CD4-positive, CD25-positive, alpha-beta regulatory T cell (primary cell): ENCODE data around the gene DSP. TPM values are rescaled to one million over a fixed set of nuclear protein-coding genes. Genes with fewer than 3 reads are reported as not detected.

Experiments used
- ATAC-seq, 2 donors: fragments of 150-1000 bp; cut with Tn5 transposase; one replicate each; pipeline ENCODE4 v1.10.0; 2021; ENCODE audit warnings: low read depth in 2 of 2, moderate number of reproducible peaks in 2 of 2, moderate library complexity in 1 of 2
- DNase-seq, 3 donors: peaks; one replicate each; pipeline versions ENCODE4 v3.0.0 to v3.0.0-alpha.2; 2012 to 2022; ENCODE audit warnings: mixed read lengths in 1 of 3
- H3K27ac ChIP-seq: one replicate; pipeline ENCODE4 v1.7.0; 2013; ENCODE audit warnings: mild to moderate bottlenecking, low read length; ENCODE audit not compliant: insufficient read depth, poor library complexity, severe bottlenecking
- H3K27me3 ChIP-seq: one replicate; pipeline ENCODE4 v1.7.0; 2013; ENCODE audit warnings: low read length; ENCODE audit not compliant: control insufficient read depth, insufficient read depth
- H3K36me3 ChIP-seq: one replicate; pipeline ENCODE4 v1.7.0; 2013; ENCODE audit warnings: mild to moderate bottlenecking, low read length, moderate library complexity; ENCODE audit not compliant: control insufficient read depth, insufficient read depth
- H3K4me1 ChIP-seq: 2 replicates; pipeline ENCODE4 v1.7.0; 2013; ENCODE audit warnings: mild to moderate bottlenecking, low read length; ENCODE audit not compliant: insufficient read depth, control insufficient read depth, poor library complexity, severe bottlenecking
- H3K4me3 ChIP-seq: one replicate; pipeline ENCODE4 v1.7.0; 2013; ENCODE audit warnings: low read depth, mild to moderate bottlenecking, low read length, moderate library complexity
- H3K9me3 ChIP-seq, 2 experiments: 1 replicate in 1 of 2; 2 replicates in 1 of 2; pipeline ENCODE4 v1.7.0; 2013; ENCODE audit warnings: low read length in 2 of 2, mild to moderate bottlenecking in 1 of 2, moderate library complexity in 1 of 2; ENCODE audit not compliant: control insufficient read depth in 2 of 2
- H3K27ac Mint-ChIP-seq, 3 donors: one replicate each; pipeline ENCODE4 v1.8.0; 2020 to 2022; ENCODE audit warnings: mild to moderate bottlenecking in 3 of 3, mixed read lengths in 3 of 3, moderate library complexity in 2 of 3
- H3K27me3 Mint-ChIP-seq: one replicate; pipeline ENCODE4 v1.8.0; 2022; ENCODE audit warnings: mild to moderate bottlenecking, mixed read lengths
- H3K36me3 Mint-ChIP-seq: one replicate; pipeline ENCODE4 v1.8.0; 2020; ENCODE audit warnings: mixed read lengths
- H3K4me1 Mint-ChIP-seq, 4 donors: one replicate each; pipeline ENCODE4 v1.8.0; 2020 to 2022; ENCODE audit warnings: mixed read lengths in 4 of 4, mild to moderate bottlenecking in 1 of 4
- H3K4me3 Mint-ChIP-seq, 4 donors: one replicate each; pipeline ENCODE4 v1.8.0; 2020 to 2022; ENCODE audit warnings: mild to moderate bottlenecking in 4 of 4, mixed read lengths in 4 of 4, moderate library complexity in 3 of 4
- H3K9me3 Mint-ChIP-seq, 7 donors: one replicate each; pipeline ENCODE4 v1.8.0; 2020 to 2022; ENCODE audit warnings: mixed read lengths in 7 of 7, mild to moderate bottlenecking in 3 of 7, moderate library complexity in 2 of 7
- polyA plus RNA-seq, 4 donors: library from polyadenylated mRNA; unstranded; fragments of 300-500 nt; fragmentation: Illumina TruSeq; gene quantifications; one replicate each; pipeline ENCODE4 v1.2.3, GENCODE V29; 2021
- total RNA-seq: library from RNA; stranded (reverse); gene quantifications from one replicate; pipeline ENCODE4 v1.2.3, GENCODE V29; 2022

Gene DSP
- total and polyA plus RNA-seq, 5 donors from 2014 or later: 0.06 TPM; not detected in 4

- no peaks in the 10 kb centered on the region for H3K36me3 ChIP-seq
- no peak overlapping the region for H3K27ac Mint-ChIP-seq
- H3K9me3 ChIP-seq: no peaks in the 10 kb centered on the region
- no peaks in the 10 kb centered on the region for H3K4me1 ChIP-seq
- H3K4me3 Mint-ChIP-seq: no peak overlapping the region
- no peaks in the 10 kb centered on the region for H3K4me1 Mint-ChIP-seq
- peaks cover 13% of the 10 kb centered on the region for H3K27me3 ChIP-seq
- H3K27me3 Mint-ChIP-seq: peaks cover 34% of the 10 kb centered on the region
- H3K9me3 Mint-ChIP-seq: no peaks in the 10 kb centered on the region
- ATAC-seq (no peak), DNase-seq (no peak)
- H3K36me3 Mint-ChIP-seq: no peaks in the 10 kb centered on the region
- no peak overlapping the region for H3K4me3 ChIP-seq
- H3K27ac ChIP-seq: no peak overlapping the region
Observed at GRCh38 chr6:7523922-7524321, 17.5 kb upstream of the DSP start.

GRCh38 chr6:7526755-7527154, 14.7 kb upstream of the DSP start:
- DNase-seq (no peak), ATAC-seq (no peak)
- H3K27ac ChIP-seq: no peak overlapping the region
- no peaks in the 10 kb centered on the region for H3K36me3 ChIP-seq
- H3K36me3 Mint-ChIP-seq: no peaks in the 10 kb centered on the region
- no peaks in the 10 kb centered on the region for H3K4me1 Mint-ChIP-seq
- peaks cover 0 to 2% (median 0%) of the 10 kb centered on the region in 7 donors for H3K9me3 Mint-ChIP-seq
- no peaks in the 10 kb centered on the region for H3K4me1 ChIP-seq
- H3K4me3 ChIP-seq: no peak overlapping the region
- peaks cover 20% of the 10 kb centered on the region for H3K27me3 ChIP-seq
- H3K27me3 Mint-ChIP-seq: peaks cover 34% of the 10 kb centered on the region
- H3K9me3 ChIP-seq: no peaks in the 10 kb centered on the region
- peak overlapping the region in 1 of 3 donors; percentile 50 for H3K27ac Mint-ChIP-seq
- H3K4me3 Mint-ChIP-seq: no peak overlapping the region

- ATAC-seq (no peak), DNase-seq (no peak)
- Mint-ChIP-seq H3K4me3 (no peak overlapping the region), H3K4me1 (no peaks in the 10 kb centered on the region), H3K36me3 (no peaks in the 10 kb centered on the region), H3K27ac (no peak overlapping the region), H3K27me3 (peaks cover 45% of the 10 kb centered on the region), H3K9me3 (peaks cover 0 to 2% (median 0%) of the 10 kb centered on the region in 7 donors)
- Histone ChIP-seq H3K36me3 (no peaks in the 10 kb centered on the region), H3K9me3 (no peaks in the 10 kb centered on the region), H3K4me1 (no peaks in the 10 kb centered on the region), H3K27ac (no peak overlapping the region), H3K27me3 (peaks cover 17% of the 10 kb centered on the region), H3K4me3 (no peak overlapping the region)
Observed at GRCh38 chr6:7528565-7528964, 12.9 kb upstream of the DSP start.

GRCh38 chr6:7529141-7529540, 12.3 kb upstream of the DSP start:
- no peaks in the 10 kb centered on the region for H3K36me3 Mint-ChIP-seq
- H3K27ac Mint-ChIP-seq: peak overlapping the region in 1 of 3 donors; percentile 91
- H3K9me3 ChIP-seq: no peaks in the 10 kb centered on the region
- H3K27me3 Mint-ChIP-seq: peaks cover 45% of the 10 kb centered on the region
- no peaks in the 10 kb centered on the region for H3K4me1 ChIP-seq
- peaks cover 0 to 2% (median 0%) of the 10 kb centered on the region in 4 donors for H3K4me1 Mint-ChIP-seq
- peaks cover 17% of the 10 kb centered on the region for H3K27me3 ChIP-seq
- no peak overlapping the region for H3K27ac ChIP-seq
- H3K9me3 Mint-ChIP-seq: peaks cover 0 to 2% (median 0%) of the 10 kb centered on the region in 7 donors
- ATAC-seq (no peak), DNase-seq (no peak)
- no peak overlapping the region for H3K4me3 Mint-ChIP-seq
- H3K4me3 ChIP-seq: no peak overlapping the region
- no peaks in the 10 kb centered on the region for H3K36me3 ChIP-seq

GRCh38 chr6:7532232-7532631, 9.2 kb upstream of the DSP start:
- H3K4me1 Mint-ChIP-seq: peaks cover 0 to 2% (median 0%) of the 10 kb centered on the region in 4 donors
- H3K36me3 ChIP-seq: no peaks in the 10 kb centered on the region
- no peaks in the 10 kb centered on the region for H3K36me3 Mint-ChIP-seq
- peaks cover 47% of the 10 kb centered on the region for H3K27me3 Mint-ChIP-seq
- no peaks in the 10 kb centered on the region for H3K4me1 ChIP-seq
- H3K27me3 ChIP-seq: peaks cover 12% of the 10 kb centered on the region
- no peak overlapping the region for H3K27ac Mint-ChIP-seq
- no peak overlapping the region for H3K27ac ChIP-seq
- H3K9me3 Mint-ChIP-seq: peaks cover 0 to 2% (median 0%) of the 10 kb centered on the region in 7 donors
- no peak for ATAC-seq
- H3K4me3 Mint-ChIP-seq: no peak overlapping the region
- no peaks in the 10 kb centered on the region for H3K9me3 ChIP-seq
- H3K4me3 ChIP-seq: no peak overlapping the region
- no peak for DNase-seq

GRCh38 chr6:7532821-7533220, 8.7 kb upstream of the DSP start:
- Histone ChIP-seq H3K4me1 (no peaks in the 10 kb centered on the region), H3K27ac (no peak overlapping the region), H3K36me3 (no peaks in the 10 kb centered on the region), H3K27me3 (peaks cover 7% of the 10 kb centered on the region), H3K4me3 (no peak overlapping the region), H3K9me3 (no peaks in the 10 kb centered on the region)
- Mint-ChIP-seq H3K27ac (no peak overlapping the region), H3K36me3 (no peaks in the 10 kb centered on the region), H3K4me3 (no peak overlapping the region), H3K27me3 (peaks cover 46% of the 10 kb centered on the region), H3K9me3 (peaks cover 0 to 2% (median 0%) of the 10 kb centered on the region in 7 donors), H3K4me1 (peaks cover 0 to 2% (median 0%) of the 10 kb centered on the region in 4 donors)
- ATAC-seq (no peak), DNase-seq (no peak)

- Mint-ChIP-seq H3K27me3 (peaks cover 51% of the 10 kb centered on the region), H3K27ac (no peak overlapping the region), H3K4me3 (no peak overlapping the region), H3K36me3 (no peaks in the 10 kb centered on the region), H3K9me3 (peaks cover 0 to 2% (median 0%) of the 10 kb centered on the region in 7 donors), H3K4me1 (peaks cover 0 to 2% (median 0%) of the 10 kb centered on the region in 4 donors)
- Histone ChIP-seq H3K27ac (no peak overlapping the region), H3K9me3 (no peaks in the 10 kb centered on the region), H3K4me1 (no peaks in the 10 kb centered on the region), H3K36me3 (no peaks in the 10 kb centered on the region), H3K4me3 (no peak overlapping the region), H3K27me3 (peaks cover 14% of the 10 kb centered on the region)
- DNase-seq (no peak), ATAC-seq (no peak)
Observed at GRCh38 chr6:7534192-7534591, 7.3 kb upstream of the DSP start.

- H3K27ac ChIP-seq: no peak overlapping the region
- Mint-ChIP-seq H3K4me1 (peaks cover 0 to 7% (median under 1%) of the 10 kb centered on the region in 4 donors), H3K4me3 (no peak overlapping the region), H3K36me3 (no peaks in the 10 kb centered on the region), H3K27ac (no peak overlapping the region), H3K9me3 (no peaks in the 10 kb centered on the region), H3K27me3 (peaks cover 63% of the 10 kb centered on the region)
- no peaks in the 10 kb centered on the region for H3K36me3 ChIP-seq
- H3K9me3 ChIP-seq: no peaks in the 10 kb centered on the region
- no peak overlapping the region for H3K4me3 ChIP-seq
- DNase-seq (no peak), ATAC-seq (no peak)
- H3K27me3 ChIP-seq: peaks cover 18% of the 10 kb centered on the region
- no peaks in the 10 kb centered on the region for H3K4me1 ChIP-seq
Observed at GRCh38 chr6:7535498-7535897, 6.0 kb upstream of the DSP start.
